GM23338 (cell line): Measurements from ENCODE around the gene DELE1. TPM values are rescaled to one million over a fixed set of nuclear protein-coding genes. Genes with fewer than 3 reads are reported as not detected.

Experiments
- ATAC-seq: fragments of 200-7000 bp; cut with Tn5 transposase; 3 replicates; pipeline ENCODE4 v1.9.1; 2020
- DNase-seq: peaks from one replicate; pipeline ENCODE4 v3.0.0-alpha.2; 2015; ENCODE audit warnings: low spot score
- H2AFZ ChIP-seq: fragments of 200-600 bp; sonication (generic); 2 replicates; pipeline ENCODE4 v1.8.0; 2016; ENCODE audit warnings: antibody characterized with exemption, mild to moderate bottlenecking, moderate library complexity
- H3F3A ChIP-seq: fragments of 200-600 bp; sonication (generic); replicated peaks from 2 replicates; pipeline ENCODE4 v1.8.0; 2017; ENCODE audit warnings: antibody characterized with exemption, mixed run types, low read depth
- H3K27ac ChIP-seq: fragments of 200-600 bp; sonication (generic); 2 replicates; pipeline ENCODE4 v1.6.1; 2016; ENCODE audit warnings: low read depth
- H3K27me3 ChIP-seq: fragments of 200-600 bp; sonication (generic); 2 replicates; pipeline ENCODE4 v1.8.0; 2016; ENCODE audit warnings: mild to moderate bottlenecking, mixed run types, moderate library complexity; ENCODE audit not compliant: insufficient read depth
- H3K36me3 ChIP-seq: fragments of 200-600 bp; sonication (generic); 2 replicates; pipeline ENCODE4 v1.8.0; 2016; ENCODE audit warnings: mild to moderate bottlenecking; ENCODE audit not compliant: insufficient read depth
- H3K4me1 ChIP-seq: fragments of 200-600 bp; sonication (generic); 2 replicates; pipeline ENCODE4 v1.8.0; 2016; ENCODE audit warnings: mild to moderate bottlenecking, moderate library complexity; ENCODE audit not compliant: insufficient read depth
- H3K4me2 ChIP-seq: fragments of 200-600 bp; sonication (generic); 2 replicates; pipeline ENCODE4 v1.7.1; 2017; ENCODE audit warnings: mixed run types
- H3K4me3 ChIP-seq: fragments of 200-600 bp; sonication (generic); 2 replicates; pipeline ENCODE4 v1.6.1; 2016; ENCODE audit warnings: mixed run types
- H3K79me2 ChIP-seq: fragments of 200-600 bp; sonication (generic); replicated peaks from 2 replicates; pipeline ENCODE4 v1.8.0; 2017; ENCODE audit warnings: mild to moderate bottlenecking; ENCODE audit not compliant: insufficient read depth
- H3K9me2 ChIP-seq: fragments of 200-600 bp; sonication (generic); 2 replicates; pipeline ENCODE4 v1.8.0; 2017; ENCODE audit not compliant: insufficient read depth
- H4K20me1 ChIP-seq: fragments of 200-600 bp; sonication (generic); replicated peaks from 2 replicates; pipeline ENCODE4 v1.8.0; 2017; ENCODE audit warnings: mild to moderate bottlenecking; ENCODE audit not compliant: insufficient read depth
- H3K27ac Mint-ChIP-seq: 2 replicates; pipeline ENCODE4 v1.8.0; 2020; ENCODE audit warnings: inconsistent platforms, mild to moderate bottlenecking, moderate library complexity, mixed read lengths
- H3K27me3 Mint-ChIP-seq: 3 replicates; pipeline ENCODE4 v1.8.0; 2022; ENCODE audit warnings: low read depth, mild to moderate bottlenecking, moderate library complexity, mixed read lengths, inconsistent platforms; ENCODE audit not compliant: insufficient read depth, poor library complexity
- H3K36me3 Mint-ChIP-seq: 3 replicates; pipeline ENCODE4 v1.8.0; 2021; ENCODE audit warnings: low read depth, mild to moderate bottlenecking, inconsistent platforms, moderate library complexity, mixed read lengths
- H3K4me1 Mint-ChIP-seq: 3 replicates; pipeline ENCODE4 v1.8.0; 2020; ENCODE audit warnings: mild to moderate bottlenecking, inconsistent platforms, mixed read lengths
- H3K4me3 Mint-ChIP-seq: 3 replicates; pipeline ENCODE4 v1.8.0; 2021; ENCODE audit warnings: moderate library complexity, mild to moderate bottlenecking, inconsistent platforms, mixed read lengths
- H3K9me3 Mint-ChIP-seq: 3 replicates; pipeline ENCODE4 v1.8.0; 2020; ENCODE audit warnings: moderate library complexity, mild to moderate bottlenecking, inconsistent platforms, mixed read lengths
- CREB1 ChIP-seq: fragments of 250-450 bp; sonication (Bioruptor Pico); IDR thresholded peaks from 2 replicates; pipeline ENCODE4 v1.5.0; 2020; ENCODE audit warnings: low read depth, mild to moderate bottlenecking, moderate library complexity
- ETS1 ChIP-seq: IDR thresholded peaks from 2 replicates; pipeline ENCODE4 v1.6.1; 2016; ENCODE audit warnings: antibody characterized with exemption
- EZH2 ChIP-seq: fragments of 200-600 bp; sonication (generic); IDR thresholded peaks from one replicate; pipeline ENCODE4 v1.8.0; 2017; ENCODE audit warnings: antibody characterized with exemption, mild to moderate bottlenecking, low read depth; ENCODE audit not compliant: unreplicated experiment
- EZH2phosphoT487 ChIP-seq: fragments of 200-600 bp; sonication (generic); IDR thresholded peaks from one replicate; pipeline ENCODE4 v1.8.1; 2018; ENCODE audit warnings: antibody characterized with exemption; ENCODE audit not compliant: unreplicated experiment
- JUNB ChIP-seq: IDR thresholded peaks from one replicate; pipeline ENCODE4 v1.6.1; 2016; ENCODE audit warnings: antibody characterized with exemption; ENCODE audit not compliant: unreplicated experiment
- NANOG ChIP-seq: IDR thresholded peaks from 2 replicates; pipeline ENCODE4 v1.6.1; 2016; ENCODE audit warnings: antibody characterized with exemption, borderline replicate concordance
- POLR2AphosphoS5 ChIP-seq: IDR thresholded peaks from 2 replicates; pipeline ENCODE4 v1.6.1; 2016; ENCODE audit warnings: antibody characterized with exemption, low read depth
- STAT1 ChIP-seq: IDR thresholded peaks from one replicate; pipeline ENCODE4 v1.6.1; 2016; ENCODE audit warnings: antibody characterized with exemption; ENCODE audit not compliant: unreplicated experiment
- ZNF114 ChIP-seq: fragments of 250-450 bp; sonication (Bioruptor Pico); IDR thresholded peaks from 2 replicates; pipeline ENCODE4 v1.5.0; 2020; ENCODE audit warnings: mild to moderate bottlenecking, moderate library complexity
- ZNF331 ChIP-seq: fragments of 250-450 bp; sonication (Bioruptor Pico); IDR thresholded peaks from 2 replicates; pipeline ENCODE4 v1.5.0; 2020; ENCODE audit warnings: low read depth, mild to moderate bottlenecking, moderate library complexity
- ZNF462 ChIP-seq: fragments of 250-450 bp; sonication (Bioruptor Pico); IDR thresholded peaks from 2 replicates; pipeline ENCODE4 v1.5.0; 2020; ENCODE audit warnings: mild to moderate bottlenecking, moderate library complexity
- polyA plus RNA-seq: library from polyadenylated mRNA; unstranded; fragments of >200 nt; fragmentation: Nextera tagmentation; extraction: Ambion mirVana; gene quantifications from 2 replicates; pipeline ENCODE4 v1.2.1, GENCODE V29; 2016
- total RNA-seq: library from RNA; depleted of rRNA; stranded (reverse); fragments of >200 nt; shearing (Covaris generic); gene quantifications from 2 replicates; pipeline ENCODE4 v1.2.3, GENCODE V29; 2014
- TF ChIP-seq, protein P1 (sequence below), 2 experiments: fragments of 200-600 bp in 1 of 2; sonication (generic) in 1 of 2; conservative IDR thresholded peaks; 2 replicates each; pipeline versions ENCODE4 v1.5.1 to v1.6.1; 2016 to 2017; ENCODE audit warnings: antibody characterized with exemption in 2 of 2, low read depth in 2 of 2, mild to moderate bottlenecking in 2 of 2, moderate library complexity in 1 of 2
- TF ChIP-seq, protein P2 (sequence below): IDR thresholded peaks from one replicate; pipeline ENCODE4 v1.6.1; 2018; ENCODE audit warnings: antibody characterized with exemption; ENCODE audit not compliant: unreplicated experiment

DELE1 gene
- total and polyA plus RNA-seq, 2 experiments from 2014 or later, result 26.9 to 62.2 TPM

GRCh38 chr5:141958113-141958512 is 34.4 kb downstream of the DELE1 start, which contains the start of gene PCDH12:
PCDH12 (minus strand) TSS chr5:141958202; CDS start chr5:141957851, 351 bp downstream.
- H3K4me1 Mint-ChIP-seq, result peaks cover 37% of the 10 kb centered on the region
- H3K4me1 ChIP-seq, result peaks cover 16% of the 10 kb centered on the region; the same call in 1 of the 2 replicates
- H3K4me3 Mint-ChIP-seq, result no peak within 1 kb of the TSS
- peaks cover 3% of the 10 kb centered on the region for H3K27me3 Mint-ChIP-seq
- TF ChIP-seq EZH2 (no peak), ZNF331 (CRISPR knock-in tag) (no peak), CREB1 (CRISPR knock-in tag) (no peak), NANOG (no peak), ZNF114 (CRISPR knock-in tag) (no peak), ETS1 (no peak), STAT1 (no peak), POLR2AphosphoS5 (no peak), EZH2phosphoT487 (no peak), ZNF462 (CRISPR knock-in tag) (no peak), JUNB (no peak)
- TF ChIP-seq, protein P1, sequence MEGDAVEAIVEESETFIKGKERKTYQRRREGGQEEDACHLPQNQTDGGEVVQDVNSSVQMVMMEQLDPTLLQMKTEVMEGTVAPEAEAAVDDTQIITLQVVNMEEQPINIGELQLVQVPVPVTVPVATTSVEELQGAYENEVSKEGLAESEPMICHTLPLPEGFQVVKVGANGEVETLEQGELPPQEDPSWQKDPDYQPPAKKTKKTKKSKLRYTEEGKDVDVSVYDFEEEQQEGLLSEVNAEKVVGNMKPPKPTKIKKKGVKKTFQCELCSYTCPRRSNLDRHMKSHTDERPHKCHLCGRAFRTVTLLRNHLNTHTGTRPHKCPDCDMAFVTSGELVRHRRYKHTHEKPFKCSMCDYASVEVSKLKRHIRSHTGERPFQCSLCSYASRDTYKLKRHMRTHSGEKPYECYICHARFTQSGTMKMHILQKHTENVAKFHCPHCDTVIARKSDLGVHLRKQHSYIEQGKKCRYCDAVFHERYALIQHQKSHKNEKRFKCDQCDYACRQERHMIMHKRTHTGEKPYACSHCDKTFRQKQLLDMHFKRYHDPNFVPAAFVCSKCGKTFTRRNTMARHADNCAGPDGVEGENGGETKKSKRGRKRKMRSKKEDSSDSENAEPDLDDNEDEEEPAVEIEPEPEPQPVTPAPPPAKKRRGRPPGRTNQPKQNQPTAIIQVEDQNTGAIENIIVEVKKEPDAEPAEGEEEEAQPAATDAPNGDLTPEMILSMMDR (conservative IDR thresholded peaks at IDR 0.05; ENCODE audit: low read depth in 2 of 2), result no peak
- TF ChIP-seq, protein P2, sequence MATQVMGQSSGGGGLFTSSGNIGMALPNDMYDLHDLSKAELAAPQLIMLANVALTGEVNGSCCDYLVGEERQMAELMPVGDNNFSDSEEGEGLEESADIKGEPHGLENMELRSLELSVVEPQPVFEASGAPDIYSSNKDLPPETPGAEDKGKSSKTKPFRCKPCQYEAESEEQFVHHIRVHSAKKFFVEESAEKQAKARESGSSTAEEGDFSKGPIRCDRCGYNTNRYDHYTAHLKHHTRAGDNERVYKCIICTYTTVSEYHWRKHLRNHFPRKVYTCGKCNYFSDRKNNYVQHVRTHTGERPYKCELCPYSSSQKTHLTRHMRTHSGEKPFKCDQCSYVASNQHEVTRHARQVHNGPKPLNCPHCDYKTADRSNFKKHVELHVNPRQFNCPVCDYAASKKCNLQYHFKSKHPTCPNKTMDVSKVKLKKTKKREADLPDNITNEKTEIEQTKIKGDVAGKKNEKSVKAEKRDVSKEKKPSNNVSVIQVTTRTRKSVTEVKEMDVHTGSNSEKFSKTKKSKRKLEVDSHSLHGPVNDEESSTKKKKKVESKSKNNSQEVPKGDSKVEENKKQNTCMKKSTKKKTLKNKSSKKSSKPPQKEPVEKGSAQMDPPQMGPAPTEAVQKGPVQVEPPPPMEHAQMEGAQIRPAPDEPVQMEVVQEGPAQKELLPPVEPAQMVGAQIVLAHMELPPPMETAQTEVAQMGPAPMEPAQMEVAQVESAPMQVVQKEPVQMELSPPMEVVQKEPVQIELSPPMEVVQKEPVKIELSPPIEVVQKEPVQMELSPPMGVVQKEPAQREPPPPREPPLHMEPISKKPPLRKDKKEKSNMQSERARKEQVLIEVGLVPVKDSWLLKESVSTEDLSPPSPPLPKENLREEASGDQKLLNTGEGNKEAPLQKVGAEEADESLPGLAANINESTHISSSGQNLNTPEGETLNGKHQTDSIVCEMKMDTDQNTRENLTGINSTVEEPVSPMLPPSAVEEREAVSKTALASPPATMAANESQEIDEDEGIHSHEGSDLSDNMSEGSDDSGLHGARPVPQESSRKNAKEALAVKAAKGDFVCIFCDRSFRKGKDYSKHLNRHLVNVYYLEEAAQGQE, result no peak
- DNase-seq, result peak; percentile 42
- H3K9me3 Mint-ChIP-seq, result no peaks in the 10 kb centered on the region
- no peaks in the 10 kb centered on the region for H3K9me2 ChIP-seq
- H3K36me3 ChIP-seq, result no peaks in the 10 kb centered on the region
- H3K27me3 ChIP-seq, result no peaks in the 10 kb centered on the region
- H3K79me2 ChIP-seq, result no peaks in the 10 kb centered on the region
- ATAC-seq, result no peak
- no peak within 1 kb of the TSS for H3K27ac ChIP-seq
- no peaks in the 10 kb centered on the region for H3K36me3 Mint-ChIP-seq
- no peaks in the 10 kb centered on the region for H3F3A ChIP-seq
- H3K27ac Mint-ChIP-seq, result no peak within 1 kb of the TSS
- H4K20me1 ChIP-seq, result no peaks in the 10 kb centered on the region
- peak within 1 kb of the TSS; percentile 15 for H2AFZ ChIP-seq
- no peak within 1 kb of the TSS; the same call in 1 of the 2 replicates for H3K4me2 ChIP-seq
- H3K4me3 ChIP-seq, result no peak within 1 kb of the TSS
